ENCODE results near the gene VEZT.

VEZT gene

GRCh38 chr12:95208678-95209077 is 8.9 kb upstream of the VEZT start:
- ChIA-PET POLR2A (no interaction called here), CTCF (no interaction called here)
- TF ChIP-seq FOXK2 (IDR thresholded peaks at IDR 0.05) (no peak), FOXM1 (IDR thresholded peaks at IDR 0.05; ENCODE audit: borderline replicate concordance) (no peak), HDGF (IDR thresholded peaks at IDR 0.05; ENCODE audit: borderline replicate concordance) (no peak), FOXA1 (IDR thresholded peaks at IDR 0.05) (no peak), ELF4 (IDR thresholded peaks at IDR 0.05) (no peak)
- DNase-seq (ENCODE audit: extremely low spot score) = no peak

DNA sequence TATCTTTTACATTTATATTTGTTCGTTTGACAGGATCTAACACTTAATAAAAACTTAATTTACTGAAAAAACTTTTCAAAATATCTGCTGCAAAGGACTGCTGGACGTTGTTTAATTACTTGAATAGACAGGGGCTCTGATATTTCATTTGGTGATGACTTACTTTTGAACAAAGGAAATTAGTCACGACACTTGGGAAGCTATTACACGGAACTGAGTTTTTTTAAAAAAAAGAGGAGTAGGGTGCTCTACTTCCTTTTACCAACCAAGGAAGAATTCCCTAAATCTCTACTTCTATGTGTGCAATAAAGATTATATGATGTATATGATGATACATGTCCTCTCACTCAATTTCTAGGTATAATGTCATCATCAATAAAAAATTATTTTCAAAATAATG is 5.0 kb upstream of the VEZT start:
- TF ChIP-seq BHLHE40 (IDR thresholded peaks at IDR 0.05; ENCODE audit: borderline replicate concordance) (no peak), CTBP1 (IDR thresholded peaks at IDR 0.05; ENCODE audit: borderline replicate concordance) (no peak), PKNOX1 (IDR thresholded peaks at IDR 0.05) (no peak), ELF4 (IDR thresholded peaks at IDR 0.05) (no peak), L3MBTL2 (conservative IDR thresholded peaks at IDR 0.05) (no peak), TARDBP (IDR thresholded peaks at IDR 0.05) (no peak), ZNF384 (IDR thresholded peaks at IDR 0.05) (no peak), FOXM1 (IDR thresholded peaks at IDR 0.05; ENCODE audit: borderline replicate concordance) (no peak), SP1 (IDR thresholded peaks at IDR 0.05) (no peak), FOXA1 (IDR thresholded peaks at IDR 0.05) (no peak), SUZ12 (IDR thresholded peaks at IDR 0.05) (no peak), ARNT (IDR thresholded peaks at IDR 0.05) (no peak)
- DNase-seq (ENCODE audit: extremely low spot score) = no peak
- POLR2A ChIA-PET = no interaction called here
- CTCF ChIA-PET = interaction anchor here (1.6 kb wide), 1 partner anchor 95 kb away, joined by 3 read pairs; no protein-coding TSS in a partner anchor

DNA sequence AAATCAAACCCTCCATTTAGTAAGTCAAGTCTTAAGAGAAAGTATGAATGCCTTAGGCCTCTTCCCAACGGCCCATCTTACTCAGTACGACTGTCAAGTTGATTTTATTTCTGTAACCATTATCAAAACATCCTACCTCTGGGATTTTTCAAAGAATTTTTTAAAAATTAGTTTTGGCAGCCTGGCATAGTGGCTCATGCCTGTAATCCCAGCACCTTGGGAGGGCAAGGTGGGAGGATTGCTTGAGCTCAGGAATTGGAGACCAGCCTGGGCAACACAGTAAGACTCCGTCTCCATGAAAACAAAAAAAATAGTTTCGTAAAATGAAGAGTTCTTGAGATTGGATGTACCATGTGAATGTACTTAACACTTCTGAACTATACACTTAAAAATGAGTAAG is 4.5 kb upstream of the VEZT start:
- DNase-seq (ENCODE audit: extremely low spot score) = no peak
- ChIA-PET CTCF (interaction anchor here (1.6 kb wide), 1 partner anchor 96 kb away, joined by 3 read pairs; no protein-coding TSS in a partner anchor), POLR2A (no interaction called here)
- TF ChIP-seq FOXM1 (IDR thresholded peaks at IDR 0.05; ENCODE audit: borderline replicate concordance) (no peak), NFRKB (IDR thresholded peaks at IDR 0.05) (no peak), BHLHE40 (IDR thresholded peaks at IDR 0.05; ENCODE audit: borderline replicate concordance) (no peak)

DNA sequence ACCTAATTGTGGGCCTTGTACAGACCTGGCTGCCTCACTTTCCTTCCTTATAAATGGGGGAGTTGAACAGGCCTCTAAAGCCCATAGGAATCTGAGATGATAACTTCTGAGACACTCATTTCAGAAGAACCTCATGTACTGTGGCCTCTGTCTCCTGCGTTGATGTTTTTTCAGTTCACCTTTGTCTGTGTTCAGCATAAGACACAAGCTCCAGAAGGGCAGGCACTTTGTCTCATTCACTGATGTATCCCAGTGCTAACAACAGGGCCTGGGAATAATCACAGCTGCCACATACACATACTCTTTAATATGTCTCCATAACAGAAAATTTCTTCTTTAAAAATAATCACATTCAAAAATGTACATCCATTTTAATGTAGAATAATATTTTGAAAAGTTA is 3.7 kb upstream of the VEZT start:
- CTCF ChIA-PET = interaction anchor here (0.6 kb wide), 1 partner anchor 651 kb away, joined by 4 read pairs; no protein-coding TSS in a partner anchor
- no peak for DNase-seq (ENCODE audit: extremely low spot score)
- no peak for TF ChIP-seq TARDBP (IDR thresholded peaks at IDR 0.05)
- no peak for TF ChIP-seq ARNT (IDR thresholded peaks at IDR 0.05)
- no peak for TF ChIP-seq FOXK2 (IDR thresholded peaks at IDR 0.05)
- TF ChIP-seq LEF1 (IDR thresholded peaks at IDR 0.05; ENCODE audit: borderline replicate concordance) = no peak
- no peak for TF ChIP-seq BHLHE40 (IDR thresholded peaks at IDR 0.05; ENCODE audit: borderline replicate concordance)
- TF ChIP-seq ZNF384 (IDR thresholded peaks at IDR 0.05) = no peak
- no peak for TF ChIP-seq L3MBTL2 (conservative IDR thresholded peaks at IDR 0.05)
- TF ChIP-seq ELF4 (IDR thresholded peaks at IDR 0.05) = no peak
- no peak for TF ChIP-seq HDGF (IDR thresholded peaks at IDR 0.05; ENCODE audit: borderline replicate concordance)
- no peak for TF ChIP-seq FOXM1 (IDR thresholded peaks at IDR 0.05; ENCODE audit: borderline replicate concordance)
- TF ChIP-seq FOXA1 (IDR thresholded peaks at IDR 0.05) = no peak
- no peak for TF ChIP-seq SUZ12 (IDR thresholded peaks at IDR 0.05)
- TF ChIP-seq CTBP1 (IDR thresholded peaks at IDR 0.05; ENCODE audit: borderline replicate concordance) = no peak
- no peak for TF ChIP-seq NFRKB (IDR thresholded peaks at IDR 0.05)
- TF ChIP-seq SP1 (IDR thresholded peaks at IDR 0.05) = no peak
- TF ChIP-seq PKNOX1 (IDR thresholded peaks at IDR 0.05) = no peak
- POLR2A ChIA-PET = interaction anchor here (0.6 kb wide), 1 partner anchor 260 kb away, joined by 4 read pairs; the partner anchor contains the start of gene METAP2

DNA sequence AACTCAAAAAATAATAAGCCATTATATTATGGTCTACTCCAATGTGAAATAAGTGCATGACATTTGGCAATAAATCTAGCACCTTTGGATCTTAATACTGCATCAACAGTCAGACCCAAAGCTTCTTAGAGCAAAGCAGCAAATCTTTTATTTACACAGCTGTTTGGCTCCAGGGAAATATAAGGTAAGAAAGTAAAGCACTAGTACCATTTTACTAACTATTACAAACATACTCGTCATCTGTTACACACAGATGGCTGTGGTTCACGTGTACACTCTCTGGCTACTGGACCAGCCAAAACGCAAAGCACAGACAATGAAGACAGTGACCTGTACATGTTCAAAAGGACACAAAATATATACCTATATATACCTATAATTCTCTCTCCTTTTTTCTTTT is 3.1 kb upstream of the VEZT start:
- no peak for DNase-seq (ENCODE audit: extremely low spot score)
- ChIA-PET POLR2A (interaction anchor here (0.6 kb wide), 1 partner anchor 259 kb away, joined by 4 read pairs; the partner anchor contains the start of gene METAP2), CTCF (interaction anchor here (0.6 kb wide), 1 partner anchor 651 kb away, joined by 4 read pairs; no protein-coding TSS in a partner anchor)
- TF ChIP-seq ZNF384 (IDR thresholded peaks at IDR 0.05) = no peak
- TF ChIP-seq CTBP1 (IDR thresholded peaks at IDR 0.05; ENCODE audit: borderline replicate concordance) = no peak
- TF ChIP-seq SP1 (IDR thresholded peaks at IDR 0.05) = no peak
- TF ChIP-seq NFRKB (IDR thresholded peaks at IDR 0.05) = no peak
- TF ChIP-seq ELF4 (IDR thresholded peaks at IDR 0.05) = no peak
- TF ChIP-seq BHLHE40 (IDR thresholded peaks at IDR 0.05; ENCODE audit: borderline replicate concordance) = no peak
- TF ChIP-seq ARNT (IDR thresholded peaks at IDR 0.05) = no peak
- no peak for TF ChIP-seq FOXK2 (IDR thresholded peaks at IDR 0.05)
- no peak for TF ChIP-seq L3MBTL2 (conservative IDR thresholded peaks at IDR 0.05)
- TF ChIP-seq FOXM1 (IDR thresholded peaks at IDR 0.05; ENCODE audit: borderline replicate concordance) = no peak
- no peak for TF ChIP-seq TARDBP (IDR thresholded peaks at IDR 0.05)
- no peak for TF ChIP-seq SUZ12 (IDR thresholded peaks at IDR 0.05)
- no peak for TF ChIP-seq FOXA1 (IDR thresholded peaks at IDR 0.05)

DNA sequence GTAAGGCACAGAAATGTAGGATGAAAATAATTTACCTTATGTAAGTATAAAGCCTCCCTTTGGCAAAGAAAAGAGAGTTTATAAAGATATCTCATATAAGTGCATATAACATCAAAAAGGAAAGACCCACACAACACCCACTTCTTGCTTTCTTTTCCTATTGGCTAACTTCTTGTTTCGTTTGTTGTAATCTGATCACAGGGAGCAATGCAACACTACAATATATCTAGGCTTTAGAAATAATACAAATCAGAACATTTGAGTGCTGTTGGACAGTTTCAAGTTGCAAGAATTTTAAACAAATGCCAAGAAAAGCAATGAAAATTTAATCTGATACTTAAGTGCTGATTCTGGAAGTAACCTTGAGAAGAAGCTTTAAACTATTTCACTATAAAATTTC is 1.7 kb upstream of the VEZT start:
- POLR2A ChIA-PET = interaction anchor here (0.8 kb wide), 1 partner anchor 94 kb away, joined by 3 read pairs; no protein-coding TSS in a partner anchor
- DNase-seq (ENCODE audit: extremely low spot score) = no peak
- TF ChIP-seq CTBP1 (IDR thresholded peaks at IDR 0.05; ENCODE audit: borderline replicate concordance) (no peak), ELF4 (IDR thresholded peaks at IDR 0.05) (no peak), BHLHE40 (IDR thresholded peaks at IDR 0.05; ENCODE audit: borderline replicate concordance) (no peak), LEF1 (IDR thresholded peaks at IDR 0.05; ENCODE audit: borderline replicate concordance) (no peak), TARDBP (IDR thresholded peaks at IDR 0.05) (no peak), FOXM1 (IDR thresholded peaks at IDR 0.05; ENCODE audit: borderline replicate concordance) (no peak), SP1 (IDR thresholded peaks at IDR 0.05) (no peak)
- CTCF ChIA-PET = no interaction called here
